Measurements from ENCODE around the gene FAM76B.

Gene FAM76B

GRCh38 chr11:95792200-95792599, 2.6 kb upstream of the FAM76B start:
- no peak for DNase-seq (ENCODE audit: low read depth)

DNA sequence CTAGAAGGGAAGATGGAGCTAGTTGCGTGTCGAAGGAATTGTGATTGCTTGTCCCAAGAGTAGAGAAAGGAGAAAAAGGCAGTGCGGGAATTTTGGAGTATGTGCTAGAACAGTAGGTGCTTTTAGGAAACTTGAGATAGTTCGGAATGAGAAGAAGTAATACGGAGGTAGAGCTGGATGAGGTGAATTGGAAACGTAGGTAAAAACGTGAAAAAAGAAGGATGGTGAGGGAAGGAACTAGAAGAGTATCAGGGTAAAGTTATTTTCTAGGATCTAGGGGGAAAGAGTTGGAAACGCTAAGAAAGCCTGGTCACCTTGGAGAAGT, 2.1 kb upstream of the FAM76B start:
- no peak for DNase-seq (ENCODE audit: low read depth)

GRCh38 chr11:95790933-95791708, 1.5 kb upstream of the FAM76B start:
- DNase-seq (ENCODE audit: low read depth) = peak; percentile 51

- peak; percentile 98 for DNase-seq (ENCODE audit: low read depth)
Measured at GRCh38 chr11:95790123-95790932, 746 bp upstream of the FAM76B start, which contains the start of gene CEP57. Gene CEP57 (plus strand): TSS chr11:95790498. CDS start chr11:95790699, 201 bp downstream.

GRCh38 chr11:95788921-95789505, 569 bp downstream of the FAM76B start:
- peak; percentile 61 for DNase-seq (ENCODE audit: low read depth)

DNA sequence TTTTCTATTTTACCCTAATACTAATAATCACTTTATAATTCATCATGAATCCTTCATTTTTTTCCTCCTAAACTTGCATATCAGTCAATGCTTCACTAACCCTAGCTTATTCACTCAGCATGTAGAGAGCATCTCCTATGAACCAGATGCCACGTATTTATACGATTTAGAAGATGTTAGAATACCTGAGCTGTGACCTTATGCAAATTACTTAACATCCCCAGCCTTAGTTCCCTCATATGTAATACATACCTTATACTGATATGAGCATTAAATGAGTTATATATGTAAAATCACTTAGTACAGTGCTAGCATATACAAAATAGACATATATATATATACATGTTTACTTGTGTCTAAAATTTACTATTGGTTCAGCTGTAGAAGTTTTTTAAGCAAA, 9.0 kb downstream of the FAM76B start:
- DNase-seq (ENCODE audit: low read depth) = no peak

DNA sequence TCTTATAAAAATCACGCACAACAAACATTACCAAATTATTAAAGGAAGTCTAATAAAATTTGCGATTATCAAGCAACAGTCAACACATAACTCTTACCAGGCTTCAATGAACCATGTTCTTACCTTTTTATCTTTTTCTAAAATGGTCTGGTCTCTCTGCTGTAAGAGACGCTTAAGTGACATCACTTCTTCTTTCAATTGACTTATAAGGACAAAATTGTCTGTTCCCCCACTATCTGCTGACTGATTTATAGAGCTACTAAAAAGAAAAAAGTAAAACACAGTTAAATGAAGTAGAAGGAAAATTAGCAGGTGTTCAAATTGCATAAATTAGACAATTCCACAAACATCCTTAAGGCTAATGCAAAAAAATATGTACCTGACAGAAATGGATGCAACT, 10.9 kb downstream of the FAM76B start:
- DNase-seq (ENCODE audit: low read depth) = no peak

- DNase-seq (ENCODE audit: low read depth) = no peak
Measured at GRCh38 chr11:95776859-95777258, 12.7 kb downstream of the FAM76B start.

DNA sequence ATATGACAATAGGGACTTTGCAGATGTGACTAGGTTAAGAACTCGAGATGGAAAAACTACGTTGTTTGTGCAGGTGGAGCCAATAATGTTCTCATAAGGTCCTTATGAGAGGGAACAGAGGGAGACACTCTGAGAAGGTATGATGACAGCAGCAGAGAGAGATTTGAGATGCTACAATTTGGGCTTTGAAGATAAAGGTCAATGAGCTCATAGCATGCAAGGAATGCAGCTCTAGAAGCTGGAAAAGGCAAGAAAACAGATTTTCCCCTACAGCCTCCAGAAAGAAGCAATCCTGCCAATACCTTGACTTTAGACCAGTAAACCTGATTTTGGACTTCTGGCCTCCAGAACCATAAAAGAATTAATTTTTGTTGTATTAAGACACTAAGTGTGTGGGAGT, 21.1 kb downstream of the FAM76B start:
- DNase-seq (ENCODE audit: low read depth) = peak; percentile 29

DNA sequence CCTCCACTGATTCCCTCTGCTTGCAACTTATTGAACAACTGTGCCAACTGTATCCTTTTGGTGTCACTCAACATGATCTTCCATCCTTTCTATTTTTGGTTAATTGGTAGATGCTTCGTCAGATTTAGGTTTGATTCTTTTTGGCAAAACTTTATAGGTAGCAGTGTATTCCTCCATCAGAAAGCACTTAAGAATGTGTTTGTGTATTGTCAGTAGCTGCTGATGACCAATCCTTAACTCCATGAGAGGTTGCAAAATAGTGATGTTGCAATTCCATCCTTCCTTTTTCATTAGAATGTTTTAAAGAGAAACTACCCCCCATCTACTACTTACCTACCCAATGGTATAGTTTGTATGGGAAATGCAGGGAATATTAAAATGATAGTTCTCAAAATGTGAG, 22.1 kb downstream of the FAM76B start:
- peak; percentile 64 for DNase-seq (ENCODE audit: low read depth)

- DNase-seq (ENCODE audit: low read depth) = no peak
Measured at GRCh38 chr11:95766701-95767100, 22.9 kb downstream of the FAM76B start.

- DNase-seq (ENCODE audit: low read depth) = peak; percentile 57
Measured at GRCh38 chr11:95764267-95764898, 25.2 kb downstream of the FAM76B start.

DNA sequence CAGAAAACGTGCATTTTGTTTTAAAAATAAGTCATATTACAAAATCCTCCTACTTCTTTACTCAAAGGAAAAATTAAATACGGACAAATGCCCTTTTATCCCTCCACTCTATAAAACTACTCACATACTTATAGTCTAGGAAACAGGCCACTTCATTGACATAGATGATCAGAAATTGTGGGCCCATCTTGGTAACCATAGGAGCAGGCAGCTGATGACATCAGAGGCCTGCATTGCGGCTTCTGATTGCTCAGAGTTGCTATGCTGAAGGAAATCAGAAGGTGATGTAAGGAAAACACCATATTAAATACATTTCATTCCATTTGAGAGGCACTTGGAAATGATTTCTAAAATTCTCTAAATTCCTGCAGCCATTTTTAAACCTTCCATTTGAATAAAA, 27.0 kb downstream of the FAM76B start:
- DNase-seq (ENCODE audit: low read depth) = peak; percentile 4

- DNase-seq (ENCODE audit: low read depth) = no peak
Measured at GRCh38 chr11:95760941-95761340, 28.6 kb downstream of the FAM76B start.

DNA sequence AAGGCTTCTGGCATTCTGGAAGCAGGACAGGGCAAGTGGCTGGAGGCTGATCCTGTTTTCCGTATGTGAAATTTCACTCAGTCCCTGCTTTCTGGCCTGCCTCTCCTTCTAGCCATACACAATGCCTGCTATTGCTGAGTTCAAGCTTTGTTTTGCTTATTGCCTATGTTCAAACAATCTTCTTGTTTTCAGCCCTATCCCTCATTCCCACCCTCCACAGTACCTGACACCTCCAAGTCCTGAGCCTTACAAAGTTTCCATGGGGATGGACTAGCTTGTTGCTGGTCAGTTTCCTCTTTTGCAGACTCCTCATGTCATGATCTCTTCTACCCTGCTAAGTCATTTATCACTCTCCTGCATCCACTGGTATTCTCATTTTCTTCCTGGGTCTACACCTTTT, 38.1 kb downstream of the FAM76B start:
- no peak for DNase-seq (ENCODE audit: low read depth)

- DNase-seq (ENCODE audit: low read depth) = no peak
Measured at GRCh38 chr11:95750101-95750500, 39.5 kb downstream of the FAM76B start.

GRCh38 chr11:95739108-95739938, 50.3 kb downstream of the FAM76B start:
- DNase-seq (ENCODE audit: low read depth) = no peak

GRCh38 chr11:95736809-95737208, 52.8 kb downstream of the FAM76B start:
- no peak for DNase-seq (ENCODE audit: low read depth)

- DNase-seq (ENCODE audit: low read depth) = no peak
Measured at GRCh38 chr11:95736355-95736754, 53.2 kb downstream of the FAM76B start.

- DNase-seq (ENCODE audit: low read depth) = no peak
Measured at GRCh38 chr11:95734009-95734572, 55.5 kb downstream of the FAM76B start.

- no peak for DNase-seq (ENCODE audit: low read depth)
Measured at GRCh38 chr11:95732930-95733602, 56.5 kb downstream of the FAM76B start.

All from EH (cell line).